Transverse colon (tissue), 4 donors: ENCODE measurements around the gene RAPGEF5. TPM values are rescaled to one million over a fixed set of nuclear protein-coding genes. Genes with fewer than 3 reads are reported as not detected.

Experiments used
- DNase-seq: peaks from one replicate; pipeline ENCODE4 v3.0.0-alpha.2; 2019
- H3K27ac ChIP-seq, 4 donors: fragments of 200-600 bp; sonication (generic); 2 replicates each; pipeline ENCODE4 v1.5.1; 2016 to 2018; ENCODE audit warnings: inconsistent platforms in 4 of 4
- H3K27me3 ChIP-seq: fragments of 200-600 bp; sonication (generic); 2 replicates; pipeline ENCODE4 v1.5.1; 2017; ENCODE audit warnings: inconsistent platforms
- H3K36me3 ChIP-seq, 4 donors: fragments of 200-600 bp; sonication (generic); 2 replicates each; pipeline ENCODE4 v1.5.1; 2017 to 2019; ENCODE audit warnings: inconsistent platforms in 4 of 4
- H3K4me1 ChIP-seq, 4 donors: fragments of 200-600 bp; sonication (generic); 2 replicates each; pipeline ENCODE4 v1.5.1; 2017 to 2020; ENCODE audit warnings: inconsistent platforms in 4 of 4
- H3K4me3 ChIP-seq, 4 donors: fragments of 200-600 bp; sonication (generic); 1 replicate in 1 of 4; 2 replicates in 3 of 4; pipeline versions ENCODE4 v1.5.1 to v1.6.1; 2017 to 2019; ENCODE audit warnings: inconsistent platforms in 4 of 4
- H3K9me3 ChIP-seq, 2 donors: fragments of 200-600 bp; sonication (generic); 2 replicates each; pipeline ENCODE4 v1.5.1; 2017 to 2019; ENCODE audit warnings: inconsistent platforms in 2 of 2
- CTCF ChIP-seq, 5 experiments: fragments of 200-600 bp in 3 of 5; fragments of 450-650 bp in 2 of 5; sonication (generic) in 3 of 5; IDR thresholded peaks; 1 replicate in 2 of 5; 2 replicates in 3 of 5; pipeline ENCODE4 v1.5.1; 2016 to 2017; ENCODE audit warnings: antibody characterized with exemption in 5 of 5, inconsistent platforms in 3 of 5, mild to moderate bottlenecking in 2 of 5, moderate library complexity in 1 of 5
- EP300 ChIP-seq: sonication (generic); formaldehyde crosslinking; IDR thresholded peaks from one replicate; pipeline ENCODE4 v1.6.1; 2017; ENCODE audit warnings: antibody characterized with exemption, low read depth
- POLR2A ChIP-seq: fragments of 450-650 bp; IDR thresholded peaks from one replicate; pipeline ENCODE4 v1.6.1; 2016; ENCODE audit warnings: antibody characterized with exemption, mild to moderate bottlenecking, moderate library complexity
- POLR2AphosphoS5 ChIP-seq, 3 donors: sonication (generic); formaldehyde crosslinking; IDR thresholded peaks; one replicate each; pipeline ENCODE4 v1.6.1; 2016; ENCODE audit warnings: antibody characterized with exemption in 3 of 3
- WGBS, 2 donors: methylation state at CpG; one replicate each; pipeline ENCODE4 v1.1.5; 2018; ENCODE audit warnings: low coverage in 1 of 2; 5-methylcytosine and 5-hydroxymethylcytosine counted together
- in situ Hi-C, 4 donors: fragments of 200-750 bp; cut with MboI; loops; one replicate each; pipeline versions ENCODE4 v1.15.0 to v1.15.1; 2017; ENCODE audit warnings: low sequenced_read_pairs in 3 of 4, low pct_ligation_motif_present in 1 of 4, low pct_unique_long_range_greater_than_20kb in 1 of 4
- intact Hi-C: fragments of 100-400 bp; cut with DNase I; formaldehyde crosslinking; loops from one replicate; pipeline ENCODE4 v1.15.1; 2023; ENCODE audit warnings: low total_unique reads
- total RNA-seq, 4 donors: library from RNA; depleted of rRNA; stranded (reverse); fragments of >200 nt; gene quantifications; one replicate each; pipeline ENCODE4 v1.1.0, GENCODE V29; 2016

RAPGEF5 gene
- total RNA-seq, 4 donors from 2014 or later, result 82.3 to 112 (median 100) TPM

GRCh38 chr7:22182149-22182548 is 174.8 kb downstream of the RAPGEF5 start:
- intact Hi-C loops, result no loop called here
- TF ChIP-seq POLR2AphosphoS5 (IDR thresholded peaks at IDR 0.05) (no peak), CTCF (IDR thresholded peaks at IDR 0.05) (no peak)
- 59 to 74% methylated on average over 4 of the region's 4 CpGs for WGBS, 2 donors

GRCh38 chr7:22181663-22182062 is 175.3 kb downstream of the RAPGEF5 start:
- H3K4me1 ChIP-seq, result no peaks in the 10 kb centered on the region
- intact Hi-C loops, result no loop called here
- H3K36me3 ChIP-seq, result no peaks in the 10 kb centered on the region
- WGBS, 2 donors, result 77 to 89% methylated on average over 1 of the region's 1 CpG
- DNase-seq, result no peak
- H3K9me3 ChIP-seq, result no peaks in the 10 kb centered on the region
- TF ChIP-seq EP300, result no peak
- TF ChIP-seq POLR2AphosphoS5 (IDR thresholded peaks at IDR 0.05), result no peak
- TF ChIP-seq CTCF (IDR thresholded peaks at IDR 0.05), result no peak
- TF ChIP-seq POLR2A, result no peak
- H3K27me3 ChIP-seq, result no peaks in the 10 kb centered on the region
- H3K4me3 ChIP-seq, result no peak overlapping the region
- in situ Hi-C loops, result no loop called here
- no peak overlapping the region for H3K27ac ChIP-seq

More at GRCh38 chr7:22182149-22182548, 174.8 kb downstream of the RAPGEF5 start:
- H3K27ac ChIP-seq, result no peak overlapping the region
- H3K4me3 ChIP-seq, result no peak overlapping the region
- in situ Hi-C loops, result no loop called here
- DNase-seq, result no peak
- H3K9me3 ChIP-seq, result no peaks in the 10 kb centered on the region
- no peaks in the 10 kb centered on the region for H3K4me1 ChIP-seq
- H3K27me3 ChIP-seq, result no peaks in the 10 kb centered on the region
- no peaks in the 10 kb centered on the region for H3K36me3 ChIP-seq

GRCh38 chr7:22179442-22179879 is 177.5 kb downstream of the RAPGEF5 start:
- intact Hi-C loops, result no loop called here
- H3K4me1 ChIP-seq, result no peaks in the 10 kb centered on the region
- in situ Hi-C loops, result no loop called here

GRCh38 chr7:22178735-22179134 is 178.2 kb downstream of the RAPGEF5 start:
- Histone ChIP-seq H3K27me3 (no peaks in the 10 kb centered on the region), H3K4me3 (no peak overlapping the region), H3K36me3 (no peaks in the 10 kb centered on the region), H3K4me1 (no peaks in the 10 kb centered on the region), H3K9me3 (no peaks in the 10 kb centered on the region), H3K27ac (no peak overlapping the region)
- TF ChIP-seq POLR2A, result no peak
- TF ChIP-seq POLR2AphosphoS5 (IDR thresholded peaks at IDR 0.05), result no peak
- no peak for TF ChIP-seq EP300
- TF ChIP-seq CTCF (IDR thresholded peaks at IDR 0.05), result no peak
- in situ Hi-C loops, result no loop called here
- intact Hi-C loops, result no loop called here
- 63% methylated on average over 1 of the region's 1 CpG; no CpG with 5 or more reads in 1 of the 2 donors for WGBS, 2 donors
- DNase-seq, result no peak

More at GRCh38 chr7:22179442-22179879, 177.5 kb downstream of the RAPGEF5 start:
- Histone ChIP-seq H3K36me3 (no peaks in the 10 kb centered on the region), H3K27me3 (no peaks in the 10 kb centered on the region), H3K4me3 (no peak overlapping the region), H3K9me3 (no peaks in the 10 kb centered on the region), H3K27ac (no peak overlapping the region)
- WGBS, 2 donors, result 72 to 83% methylated on average over 3 to 4 of the region's 4 CpGs
- TF ChIP-seq EP300 (no peak), CTCF (IDR thresholded peaks at IDR 0.05) (no peak), POLR2A (no peak), POLR2AphosphoS5 (IDR thresholded peaks at IDR 0.05) (no peak)
- no peak for DNase-seq
